ENCODE measurements around the gene FAM53B.
A peak's percentile ranks its signal among the peaks of the same experiment; 100 is the strongest.

FAM53B gene

GRCh38 chr10:124648738-124649137 lies 95.4 kb downstream of the FAM53B start:
- ChIA-PET POLR2A (no interaction called here), CTCF (interaction anchor here (0.7 to 0.8 kb wide), 2 partner anchors 93 to 153 kb away, joined by 3 to 4 read pairs; no protein-coding TSS in a partner anchor)
- H3K9me3 ChIP-seq (ENCODE audit: control insufficient read depth, insufficient read depth, low read depth, low read length) = no peaks in the 10 kb centered on the region
- H3K4me3 ChIP-seq (ENCODE audit: low read depth, low read length) = no peak overlapping the region
- no peaks in the 10 kb centered on the region for H3K36me3 ChIP-seq (ENCODE audit: control insufficient read depth in 2 of 2, insufficient read depth in 1 of 2, low read length in 2 of 2)
- TF ChIP-seq ZBTB44 (tag by site-specific recombination; IDR thresholded peaks at IDR 0.05) = 0 out of 2 replicates have a peak, but pooled peaks have one; percentile 24
- no peak for TF ChIP-seq BCL6B (tag by site-specific recombination; IDR thresholded peaks at IDR 0.05)
- 0 out of 2 replicates have a peak, but pooled peaks have one; percentile 20 for TF ChIP-seq PRDM1 (tag by site-specific recombination; IDR thresholded peaks at IDR 0.05)
- TF ChIP-seq ZNF768 (tag by site-specific recombination; IDR thresholded peaks at IDR 0.05) = no peak
- TF ChIP-seq ZNF10 (tag by site-specific recombination; IDR thresholded peaks at IDR 0.05) = peak; percentile 69; the same call in 1 of the 2 replicates
- TF ChIP-seq ZBTB17 (tag by site-specific recombination; IDR thresholded peaks at IDR 0.05) = no peak
- no peak for TF ChIP-seq ZNF19 (tag by site-specific recombination; IDR thresholded peaks at IDR 0.05; ENCODE audit: low read depth)
- no peak overlapping the region for H3K27ac ChIP-seq (ENCODE audit: extremely low read depth, low read depth, low read length)
- no peaks in the 10 kb centered on the region for H3K4me1 ChIP-seq (ENCODE audit: control insufficient read depth, insufficient read depth, low read length)

- ChIA-PET POLR2A (no interaction called here), CTCF (interaction anchor here (0.6 to 1.0 kb wide), 3 partner anchors 61 to 93 kb away, joined by 3 read pairs; no protein-coding TSS in a partner anchor)
- H3K36me3 ChIP-seq (ENCODE audit: control insufficient read depth in 2 of 2, insufficient read depth in 1 of 2, low read length in 2 of 2) = no peaks in the 10 kb centered on the region
Measured at GRCh38 chr10:124648131-124648475, 96.1 kb downstream of the FAM53B start.

More at GRCh38 chr10:124648131-124648475, 96.1 kb downstream of the FAM53B start:
- H3K4me3 ChIP-seq (ENCODE audit: low read depth, low read length) = no peak overlapping the region
- H3K27ac ChIP-seq (ENCODE audit: extremely low read depth, low read depth, low read length) = no peak overlapping the region
- no peaks in the 10 kb centered on the region for H3K9me3 ChIP-seq (ENCODE audit: control insufficient read depth, insufficient read depth, low read depth, low read length)
- TF ChIP-seq PRDM2 (tag by site-specific recombination; IDR thresholded peaks at IDR 0.05; ENCODE audit: borderline replicate concordance) (no peak), ZBTB7A (tag by site-specific recombination; IDR thresholded peaks at IDR 0.05; ENCODE audit: low read depth) (no peak), SALL2 (tag by site-specific recombination; IDR thresholded peaks at IDR 0.05; ENCODE audit: borderline replicate concordance) (no peak), ZBTB20 (tag by site-specific recombination; IDR thresholded peaks at IDR 0.05) (no peak), ZNF266 (tag by site-specific recombination; IDR thresholded peaks at IDR 0.05; ENCODE audit: low read depth) (no peak), CTCF (tag by site-specific recombination; IDR thresholded peaks at IDR 0.05) (no peak), ZNF202 (tag by site-specific recombination; IDR thresholded peaks at IDR 0.05; ENCODE audit: borderline replicate concordance) (no peak), ZNF423 (tag by site-specific recombination; IDR thresholded peaks at IDR 0.05) (no peak), ZNF26 (tag by site-specific recombination; IDR thresholded peaks at IDR 0.05) (no peak), ZNF792 (tag by site-specific recombination; IDR thresholded peaks at IDR 0.05) (no peak), KLF7 (tag by site-specific recombination; IDR thresholded peaks at IDR 0.05; ENCODE audit: borderline replicate concordance) (no peak), INSM2 (tag by site-specific recombination; IDR thresholded peaks at IDR 0.05) (no peak)
- no peaks in the 10 kb centered on the region for H3K4me1 ChIP-seq (ENCODE audit: control insufficient read depth, insufficient read depth, low read length)
